Measurements from ENCODE around the gene LRRK1. TPM values are rescaled to one million over a fixed set of nuclear protein-coding genes. Genes with fewer than 3 reads are reported as not detected.
A peak's percentile ranks its signal among the peaks of the same experiment; 100 is the strongest.

LRRK1 gene
- polyA plus RNA-seq, 1 of the 3 experiments (the other 2 are of a cell fraction) = 6.9 TPM

DNA sequence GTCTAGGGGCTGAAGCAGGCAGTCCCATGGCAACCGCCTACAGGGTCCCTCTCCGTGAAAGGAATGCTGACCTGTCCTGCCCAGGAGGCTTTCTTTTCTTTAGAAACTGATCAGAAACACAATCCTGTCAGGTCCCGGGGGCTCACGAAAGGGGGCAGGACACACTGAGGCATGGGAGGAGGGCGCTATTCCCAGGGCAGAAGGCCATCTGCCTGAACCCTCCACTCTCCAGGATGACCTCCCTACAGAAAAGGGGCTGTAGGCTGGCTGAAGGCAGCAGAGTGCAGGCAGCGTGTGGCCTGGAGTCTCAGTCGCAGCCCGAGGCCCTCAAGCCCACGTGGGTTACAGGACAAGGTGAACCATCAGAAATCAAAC lies 18.4 kb upstream of the LRRK1 start:
- Histone ChIP-seq H3K9ac (no peak overlapping the region), H4K20me1 (ENCODE audit: insufficient read depth) (no peaks in the 10 kb centered on the region), H3K27me3 (ENCODE audit: insufficient read depth) (no peaks in the 10 kb centered on the region), H3K4me2 (no peak overlapping the region), H3K79me2 (ENCODE audit: insufficient read depth) (no peaks in the 10 kb centered on the region), H3K4me3 (ENCODE audit: low read depth in 2 of 2, low read length in 1 of 2) (no peak overlapping the region), H3K36me3 (replicated peaks in 1 of 2; ENCODE audit: control insufficient read depth in 1 of 2, insufficient read depth in 2 of 2, low read length in 1 of 2) (no peaks in the 10 kb centered on the region), H3K27ac (ENCODE audit: low read depth in 2 of 2, low read length in 1 of 2) (peak overlapping the region in 1 of 2 experiments; percentile 98; a peak in 2 of 4 replicates), H3K4me1 (ENCODE audit: control insufficient read depth in 1 of 2, insufficient read depth in 2 of 2, low read depth in 1 of 2, low read length in 1 of 2) (peaks cover 12 to 52% of the 10 kb centered on the region in 2 experiments), H3K9me3 (no peaks in the 10 kb centered on the region), H3F3A (replicated peaks; ENCODE audit: insufficient read depth) (peaks cover 8% of the 10 kb centered on the region), H2AFZ (ENCODE audit: low read depth) (no peak overlapping the region), H3K9me2 (no peaks in the 10 kb centered on the region)
- DNase-seq = peak; percentile 39
- POLR2A ChIA-PET = no interaction called here
- WGBS (ENCODE audit: low lambda C conversion rate) = 87% methylated on average over 9 of the region's 9 CpGs
- TF ChIP-seq GABPA (IDR thresholded peaks at IDR 0.05; ENCODE audit: low read depth) (no peak), SMC3 (IDR thresholded peaks at IDR 0.05; ENCODE audit: low read depth, low read length) (no peak), TEAD4 (IDR thresholded peaks at IDR 0.05; ENCODE audit: borderline replicate concordance, insufficient read depth) (no peak), POLR2AphosphoS5 (IDR thresholded peaks at IDR 0.05; ENCODE audit: low read depth, low read length) (no peak), FOSL2 (IDR thresholded peaks at IDR 0.05; ENCODE audit: borderline replicate concordance, low read depth) (no peak), RAD21 (IDR thresholded peaks at IDR 0.05; ENCODE audit: low read length) (no peak), FOXJ3 (CRISPR knock-in tag; IDR thresholded peaks at IDR 0.05) (no peak), ELF1 (IDR thresholded peaks at IDR 0.05) (no peak), EZH2phosphoT487 (IDR thresholded peaks at IDR 0.05; ENCODE audit: borderline replicate concordance, low read depth) (no peak), TAF1 (IDR thresholded peaks at IDR 0.05; ENCODE audit: borderline replicate concordance, low read depth, low read length) (no peak), YY1 (IDR thresholded peaks at IDR 0.05; ENCODE audit: low read depth) (no peak), TCF12 (IDR thresholded peaks at IDR 0.05) (no peak), RCOR1 (IDR thresholded peaks at IDR 0.05; ENCODE audit: low read length) (no peak), GATA2 (CRISPR knock-in tag; IDR thresholded peaks at IDR 0.05) (no peak), CHD2 (IDR thresholded peaks at IDR 0.05; ENCODE audit: low read length, partially characterized antibody) (no peak)
- TF ChIP-seq, protein P1, sequence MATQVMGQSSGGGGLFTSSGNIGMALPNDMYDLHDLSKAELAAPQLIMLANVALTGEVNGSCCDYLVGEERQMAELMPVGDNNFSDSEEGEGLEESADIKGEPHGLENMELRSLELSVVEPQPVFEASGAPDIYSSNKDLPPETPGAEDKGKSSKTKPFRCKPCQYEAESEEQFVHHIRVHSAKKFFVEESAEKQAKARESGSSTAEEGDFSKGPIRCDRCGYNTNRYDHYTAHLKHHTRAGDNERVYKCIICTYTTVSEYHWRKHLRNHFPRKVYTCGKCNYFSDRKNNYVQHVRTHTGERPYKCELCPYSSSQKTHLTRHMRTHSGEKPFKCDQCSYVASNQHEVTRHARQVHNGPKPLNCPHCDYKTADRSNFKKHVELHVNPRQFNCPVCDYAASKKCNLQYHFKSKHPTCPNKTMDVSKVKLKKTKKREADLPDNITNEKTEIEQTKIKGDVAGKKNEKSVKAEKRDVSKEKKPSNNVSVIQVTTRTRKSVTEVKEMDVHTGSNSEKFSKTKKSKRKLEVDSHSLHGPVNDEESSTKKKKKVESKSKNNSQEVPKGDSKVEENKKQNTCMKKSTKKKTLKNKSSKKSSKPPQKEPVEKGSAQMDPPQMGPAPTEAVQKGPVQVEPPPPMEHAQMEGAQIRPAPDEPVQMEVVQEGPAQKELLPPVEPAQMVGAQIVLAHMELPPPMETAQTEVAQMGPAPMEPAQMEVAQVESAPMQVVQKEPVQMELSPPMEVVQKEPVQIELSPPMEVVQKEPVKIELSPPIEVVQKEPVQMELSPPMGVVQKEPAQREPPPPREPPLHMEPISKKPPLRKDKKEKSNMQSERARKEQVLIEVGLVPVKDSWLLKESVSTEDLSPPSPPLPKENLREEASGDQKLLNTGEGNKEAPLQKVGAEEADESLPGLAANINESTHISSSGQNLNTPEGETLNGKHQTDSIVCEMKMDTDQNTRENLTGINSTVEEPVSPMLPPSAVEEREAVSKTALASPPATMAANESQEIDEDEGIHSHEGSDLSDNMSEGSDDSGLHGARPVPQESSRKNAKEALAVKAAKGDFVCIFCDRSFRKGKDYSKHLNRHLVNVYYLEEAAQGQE (IDR thresholded peaks at IDR 0.05; ENCODE audit: low read depth, low read length) = no peak
- TF ChIP-seq, protein P2, sequence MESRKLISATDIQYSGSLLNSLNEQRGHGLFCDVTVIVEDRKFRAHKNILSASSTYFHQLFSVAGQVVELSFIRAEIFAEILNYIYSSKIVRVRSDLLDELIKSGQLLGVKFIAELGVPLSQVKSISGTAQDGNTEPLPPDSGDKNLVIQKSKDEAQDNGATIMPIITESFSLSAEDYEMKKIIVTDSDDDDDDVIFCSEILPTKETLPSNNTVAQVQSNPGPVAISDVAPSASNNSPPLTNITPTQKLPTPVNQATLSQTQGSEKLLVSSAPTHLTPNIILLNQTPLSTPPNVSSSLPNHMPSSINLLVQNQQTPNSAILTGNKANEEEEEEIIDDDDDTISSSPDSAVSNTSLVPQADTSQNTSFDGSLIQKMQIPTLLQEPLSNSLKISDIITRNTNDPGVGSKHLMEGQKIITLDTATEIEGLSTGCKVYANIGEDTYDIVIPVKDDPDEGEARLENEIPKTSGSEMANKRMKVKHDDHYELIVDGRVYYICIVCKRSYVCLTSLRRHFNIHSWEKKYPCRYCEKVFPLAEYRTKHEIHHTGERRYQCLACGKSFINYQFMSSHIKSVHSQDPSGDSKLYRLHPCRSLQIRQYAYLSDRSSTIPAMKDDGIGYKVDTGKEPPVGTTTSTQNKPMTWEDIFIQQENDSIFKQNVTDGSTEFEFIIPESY (IDR thresholded peaks at IDR 0.05; ENCODE audit: borderline replicate concordance, low read depth) = no peak
- TF ChIP-seq, protein P3, sequence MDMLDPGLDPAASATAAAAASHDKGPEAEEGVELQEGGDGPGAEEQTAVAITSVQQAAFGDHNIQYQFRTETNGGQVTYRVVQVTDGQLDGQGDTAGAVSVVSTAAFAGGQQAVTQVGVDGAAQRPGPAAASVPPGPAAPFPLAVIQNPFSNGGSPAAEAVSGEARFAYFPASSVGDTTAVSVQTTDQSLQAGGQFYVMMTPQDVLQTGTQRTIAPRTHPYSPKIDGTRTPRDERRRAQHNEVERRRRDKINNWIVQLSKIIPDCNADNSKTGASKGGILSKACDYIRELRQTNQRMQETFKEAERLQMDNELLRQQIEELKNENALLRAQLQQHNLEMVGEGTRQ (IDR thresholded peaks at IDR 0.05; ENCODE audit: borderline replicate concordance, low read depth, low read length) = no peak
- TF ChIP-seq, protein P4, sequence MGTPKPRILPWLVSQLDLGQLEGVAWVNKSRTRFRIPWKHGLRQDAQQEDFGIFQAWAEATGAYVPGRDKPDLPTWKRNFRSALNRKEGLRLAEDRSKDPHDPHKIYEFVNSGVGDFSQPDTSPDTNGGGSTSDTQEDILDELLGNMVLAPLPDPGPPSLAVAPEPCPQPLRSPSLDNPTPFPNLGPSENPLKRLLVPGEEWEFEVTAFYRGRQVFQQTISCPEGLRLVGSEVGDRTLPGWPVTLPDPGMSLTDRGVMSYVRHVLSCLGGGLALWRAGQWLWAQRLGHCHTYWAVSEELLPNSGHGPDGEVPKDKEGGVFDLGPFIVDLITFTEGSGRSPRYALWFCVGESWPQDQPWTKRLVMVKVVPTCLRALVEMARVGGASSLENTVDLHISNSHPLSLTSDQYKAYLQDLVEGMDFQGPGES (IDR thresholded peaks at IDR 0.05; ENCODE audit: low read depth, low read length) = no peak
- TF ChIP-seq, protein P5, sequence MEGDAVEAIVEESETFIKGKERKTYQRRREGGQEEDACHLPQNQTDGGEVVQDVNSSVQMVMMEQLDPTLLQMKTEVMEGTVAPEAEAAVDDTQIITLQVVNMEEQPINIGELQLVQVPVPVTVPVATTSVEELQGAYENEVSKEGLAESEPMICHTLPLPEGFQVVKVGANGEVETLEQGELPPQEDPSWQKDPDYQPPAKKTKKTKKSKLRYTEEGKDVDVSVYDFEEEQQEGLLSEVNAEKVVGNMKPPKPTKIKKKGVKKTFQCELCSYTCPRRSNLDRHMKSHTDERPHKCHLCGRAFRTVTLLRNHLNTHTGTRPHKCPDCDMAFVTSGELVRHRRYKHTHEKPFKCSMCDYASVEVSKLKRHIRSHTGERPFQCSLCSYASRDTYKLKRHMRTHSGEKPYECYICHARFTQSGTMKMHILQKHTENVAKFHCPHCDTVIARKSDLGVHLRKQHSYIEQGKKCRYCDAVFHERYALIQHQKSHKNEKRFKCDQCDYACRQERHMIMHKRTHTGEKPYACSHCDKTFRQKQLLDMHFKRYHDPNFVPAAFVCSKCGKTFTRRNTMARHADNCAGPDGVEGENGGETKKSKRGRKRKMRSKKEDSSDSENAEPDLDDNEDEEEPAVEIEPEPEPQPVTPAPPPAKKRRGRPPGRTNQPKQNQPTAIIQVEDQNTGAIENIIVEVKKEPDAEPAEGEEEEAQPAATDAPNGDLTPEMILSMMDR (IDR thresholded peaks at IDR 0.05) = no peak
- CTCF ChIA-PET = interaction anchor here (2.5 kb wide), 1 partner anchor 229 kb away, joined by 10 read pairs; no protein-coding TSS in a partner anchor
